ENCODE data around the gene NXN.
"Not testable (repeated sequence)": the region's sequence is repeated elsewhere in the genome, so short reads cannot be mapped to it uniquely, and the experiment has no call there.

DNA sequence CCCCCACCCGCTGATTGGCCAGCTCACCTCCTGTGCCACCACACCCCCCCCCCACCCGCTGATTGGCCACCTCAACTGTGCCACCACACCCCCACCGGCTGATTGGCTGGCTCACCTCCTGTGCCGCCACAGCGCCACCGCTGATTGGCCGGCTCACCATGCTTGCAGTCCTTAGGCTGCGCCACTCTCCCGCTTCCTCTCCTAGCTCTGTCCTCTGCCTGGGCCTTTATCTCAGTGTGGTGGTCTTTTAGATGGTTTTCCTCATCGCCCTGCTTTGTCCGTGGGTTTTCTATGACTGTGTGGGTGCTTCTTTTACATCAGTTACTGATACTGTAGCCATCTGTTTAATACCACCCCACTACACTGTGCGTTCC is 188.7 kb downstream of the NXN start:
- TF ChIP-seq, protein P1, sequence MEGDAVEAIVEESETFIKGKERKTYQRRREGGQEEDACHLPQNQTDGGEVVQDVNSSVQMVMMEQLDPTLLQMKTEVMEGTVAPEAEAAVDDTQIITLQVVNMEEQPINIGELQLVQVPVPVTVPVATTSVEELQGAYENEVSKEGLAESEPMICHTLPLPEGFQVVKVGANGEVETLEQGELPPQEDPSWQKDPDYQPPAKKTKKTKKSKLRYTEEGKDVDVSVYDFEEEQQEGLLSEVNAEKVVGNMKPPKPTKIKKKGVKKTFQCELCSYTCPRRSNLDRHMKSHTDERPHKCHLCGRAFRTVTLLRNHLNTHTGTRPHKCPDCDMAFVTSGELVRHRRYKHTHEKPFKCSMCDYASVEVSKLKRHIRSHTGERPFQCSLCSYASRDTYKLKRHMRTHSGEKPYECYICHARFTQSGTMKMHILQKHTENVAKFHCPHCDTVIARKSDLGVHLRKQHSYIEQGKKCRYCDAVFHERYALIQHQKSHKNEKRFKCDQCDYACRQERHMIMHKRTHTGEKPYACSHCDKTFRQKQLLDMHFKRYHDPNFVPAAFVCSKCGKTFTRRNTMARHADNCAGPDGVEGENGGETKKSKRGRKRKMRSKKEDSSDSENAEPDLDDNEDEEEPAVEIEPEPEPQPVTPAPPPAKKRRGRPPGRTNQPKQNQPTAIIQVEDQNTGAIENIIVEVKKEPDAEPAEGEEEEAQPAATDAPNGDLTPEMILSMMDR (IDR thresholded peaks at IDR 0.05), result not testable (repeated sequence)
- not testable (repeated sequence) for TF ChIP-seq POLR2A (IDR thresholded peaks at IDR 0.05)

All from Peyer's patch (tissue), 4 donors.